ENCODE data around the gene MAP3K20.

- TF ChIP-seq CTCF (IDR thresholded peaks at IDR 0.05) (no peak), EP300 (IDR thresholded peaks at IDR 0.05) (no peak), POLR2A (IDR thresholded peaks at IDR 0.05) (no peak)
Measured at GRCh38 chr2:173138962-173139361, 63.3 kb downstream of the MAP3K20 start.
